OCI-LY1 (cell line): ENCODE measurements around the gene TAB3.

ENCODE experiments used
- CTCF ChIP-seq: fragments of 200-600 bp; sonication (generic), shearing (Covaris generic); IDR thresholded peaks from 2 replicates; pipeline ENCODE4 v1.5.1; 2017; ENCODE audit warnings: mild to moderate bottlenecking, antibody characterized with exemption, low read length, moderate library complexity, mixed read lengths
- EZH2 ChIP-seq: fragments of 200-600 bp; sonication (generic), shearing (Covaris generic); IDR thresholded peaks from 2 replicates; pipeline ENCODE4 v1.8.0; 2017; ENCODE audit warnings: borderline replicate concordance, mixed run types, mild to moderate bottlenecking, antibody characterized with exemption, low read length, moderate library complexity, mixed read lengths

- TF ChIP-seq CTCF (no peak), EZH2 (no peak)
These were observed 23.4 kb downstream of the TAB3 start for GRCh38 chrX:30865612-30866011.
